GM21825 (cell line): ENCODE results near the gene QTRT2.

Experiments used
- ATAC-seq: cut with Tn5 transposase; IDR thresholded peaks from one replicate; pipeline ENCODE4 v1.9.1; 2021; ENCODE audit warnings: mild to moderate bottlenecking, moderate library complexity; ENCODE audit not compliant: unreplicated experiment

Gene QTRT2

DNA sequence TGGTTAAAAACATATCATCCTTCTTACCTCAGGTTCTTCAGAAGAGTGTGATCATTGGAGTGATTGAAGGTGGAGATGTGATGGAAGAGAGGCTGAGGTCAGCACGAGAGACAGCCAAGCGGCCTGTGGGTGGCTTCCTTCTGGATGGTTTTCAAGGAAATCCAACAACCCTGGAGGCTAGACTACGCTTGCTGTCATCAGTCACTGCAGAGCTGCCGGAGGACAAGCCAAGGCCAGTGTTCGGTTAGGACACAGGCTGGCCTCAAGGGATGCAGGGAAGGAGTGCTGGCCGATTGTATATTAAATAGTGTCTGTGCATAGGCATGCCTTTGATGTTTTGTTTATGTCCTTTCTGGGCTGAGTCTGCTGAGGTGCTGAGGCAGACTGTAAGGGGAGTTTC lies 20.2 kb downstream of the QTRT2 start:
- no peak for ATAC-seq

DNA sequence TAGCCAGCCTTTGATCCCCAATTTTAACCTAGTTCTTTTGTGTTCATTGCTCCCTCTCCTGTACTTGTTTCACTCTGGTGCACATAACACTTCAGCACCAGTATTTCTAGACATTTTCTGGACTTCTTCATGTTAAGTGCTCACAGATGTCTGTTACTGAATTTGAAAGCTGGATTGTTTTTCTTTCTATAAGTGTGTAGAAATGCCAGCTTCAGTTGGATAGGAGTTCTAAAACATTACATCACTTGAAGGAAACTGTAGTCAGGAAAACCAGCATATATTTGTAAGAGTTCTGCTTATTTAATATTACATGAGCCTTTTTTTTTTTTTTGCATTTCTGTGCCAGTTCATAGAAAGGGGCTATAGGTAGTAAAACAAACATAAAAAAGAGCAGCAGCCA lies 21.6 kb downstream of the QTRT2 start:
- ATAC-seq = no peak

DNA sequence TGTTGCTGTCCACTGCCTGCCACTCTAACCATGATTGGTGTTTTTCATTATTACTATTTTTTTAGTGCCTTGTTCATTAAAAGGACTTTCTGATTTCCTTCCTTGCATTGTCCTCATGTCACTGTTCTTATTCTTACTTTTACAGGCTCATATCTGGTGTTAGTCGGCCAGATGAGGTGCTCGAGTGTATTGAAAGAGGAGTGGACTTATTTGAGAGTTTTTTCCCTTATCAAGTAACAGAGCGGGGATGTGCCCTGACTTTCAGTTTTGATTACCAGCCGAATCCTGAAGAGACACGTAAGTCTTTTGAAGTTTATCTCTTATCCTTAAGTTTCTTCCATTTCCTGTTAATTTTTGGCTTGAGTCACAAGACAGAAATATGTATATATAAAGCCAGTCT lies 23.2 kb downstream of the QTRT2 start:
- ATAC-seq = no peak

DNA sequence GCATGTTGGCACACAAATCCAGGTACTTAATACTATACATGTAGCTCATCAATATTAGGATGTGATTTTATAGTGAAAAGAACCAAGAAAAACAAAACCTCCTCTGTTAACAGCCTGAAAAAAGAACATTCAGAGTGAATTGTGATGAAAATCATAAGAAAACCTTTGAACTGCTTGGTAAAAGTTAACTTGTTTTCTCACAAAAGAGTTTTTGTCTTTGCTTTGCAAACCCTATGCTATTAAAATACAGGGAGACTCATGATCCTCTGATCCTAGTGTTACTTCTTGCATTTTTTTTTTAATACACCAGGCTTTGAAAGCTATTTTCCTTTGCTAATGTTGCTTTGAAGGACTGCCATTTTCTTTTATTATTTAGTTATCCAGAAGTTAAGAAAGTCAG lies 23.7 kb downstream of the QTRT2 start:
- ATAC-seq = no peak

DNA sequence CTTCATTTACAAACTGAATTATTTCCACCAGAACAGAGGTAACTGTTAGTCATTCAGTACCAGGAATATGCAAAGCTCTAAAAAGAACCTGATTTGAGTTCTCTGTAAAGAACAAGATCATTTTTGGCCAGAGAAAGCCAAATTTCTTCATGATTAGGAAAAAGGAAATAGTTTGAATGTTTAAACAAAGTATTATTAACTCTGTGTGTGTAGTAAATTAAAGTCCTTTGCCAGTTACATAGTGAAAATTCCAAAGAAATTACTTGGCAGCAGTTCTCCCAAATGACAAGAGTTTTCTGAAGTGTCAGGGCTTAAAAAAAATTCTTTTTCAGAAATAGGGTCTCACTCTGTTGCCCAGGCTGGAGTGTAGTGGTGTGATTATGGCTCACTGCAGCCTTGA lies 24.5 kb downstream of the QTRT2 start:
- ATAC-seq = no peak

DNA sequence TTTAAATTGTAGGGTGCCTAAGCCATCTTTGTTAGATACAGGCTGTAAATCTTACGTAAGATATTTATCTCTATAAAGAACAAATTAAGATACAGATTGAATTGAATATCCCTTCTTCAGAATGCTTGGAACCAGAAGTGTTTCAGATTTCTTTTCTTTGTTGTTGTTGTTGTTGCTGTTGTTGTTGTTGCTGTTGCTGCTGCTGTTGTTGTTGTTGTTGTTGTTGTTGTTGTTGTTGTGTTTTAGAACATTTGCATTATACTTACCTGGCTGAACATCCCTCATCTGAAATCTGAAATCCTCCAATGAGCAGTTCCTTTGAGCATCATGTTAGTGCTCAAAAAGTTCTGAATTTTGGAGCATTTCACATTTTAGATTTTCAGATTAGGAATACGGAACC lies 26.6 kb downstream of the QTRT2 start:
- no peak for ATAC-seq

DNA sequence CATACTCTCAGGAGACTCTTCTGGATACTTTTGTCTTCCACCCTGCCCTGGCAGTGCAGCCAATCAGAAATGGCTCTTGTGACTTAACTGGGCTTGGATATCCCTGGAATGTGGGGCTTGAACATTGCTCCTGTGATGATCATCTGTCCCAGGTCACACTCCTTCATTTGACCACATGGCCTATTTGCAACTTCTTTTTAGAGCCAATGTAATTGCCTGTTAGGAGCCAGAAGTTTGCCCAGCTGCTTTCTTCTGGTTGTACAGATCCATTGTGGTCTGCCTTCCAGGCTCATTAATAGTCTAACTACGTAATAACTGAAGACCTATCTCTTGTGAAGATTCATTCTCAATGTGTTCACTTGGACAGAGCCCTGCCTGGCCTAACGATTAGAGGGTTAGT lies 29.8 kb downstream of the QTRT2 start:
- no peak for ATAC-seq

GRCh38 chr3:114089675-114090074 lies 33.1 kb downstream of the QTRT2 start:
- peak; percentile 54 for ATAC-seq

DNA sequence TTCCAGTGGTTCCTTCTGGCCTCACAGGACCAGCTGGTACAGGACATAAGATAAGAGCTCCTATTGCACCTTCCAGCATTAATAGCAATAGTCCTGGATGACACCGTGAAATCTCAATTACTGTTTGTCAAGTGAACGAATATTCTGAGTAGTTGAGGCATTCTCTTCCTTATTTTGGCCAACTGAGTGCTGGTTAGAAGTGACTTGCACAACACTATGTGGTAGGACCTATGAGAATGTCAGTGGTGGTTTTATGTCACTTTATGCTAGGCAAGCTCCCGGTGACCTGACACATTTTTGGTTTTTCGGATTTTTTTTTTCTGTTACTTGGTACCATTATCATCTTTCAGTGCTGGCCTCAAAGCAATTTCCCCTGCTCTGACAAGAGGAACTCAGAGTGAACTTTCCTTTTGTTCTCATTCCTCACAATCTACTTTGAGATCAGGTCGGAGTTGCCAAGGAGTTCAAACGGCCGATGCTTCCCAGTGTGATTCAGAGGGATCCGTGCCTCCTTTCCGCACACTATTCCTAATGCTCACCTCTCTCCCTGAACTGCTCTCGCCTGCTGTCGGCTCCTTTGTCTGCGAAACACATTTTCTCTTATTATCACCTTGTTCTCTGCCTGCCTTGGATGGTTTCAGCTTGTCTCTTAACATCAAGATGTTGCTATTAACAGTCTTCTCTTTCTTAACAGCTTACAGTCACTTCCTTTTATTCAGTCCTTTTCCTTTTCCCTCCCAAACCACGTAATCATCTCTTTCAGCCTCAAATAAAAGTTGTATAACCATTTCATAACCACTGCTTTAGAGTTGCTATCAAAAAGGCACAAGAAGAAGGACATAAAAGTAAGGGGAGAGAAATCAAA lies 35.8 kb downstream of the QTRT2 start:
- no peak for ATAC-seq

- no peak for ATAC-seq
Measured at GRCh38 chr3:114093016-114093380, 36.5 kb downstream of the QTRT2 start.

- ATAC-seq = no peak
Measured at GRCh38 chr3:114093596-114093995, 37.1 kb downstream of the QTRT2 start.

GRCh38 chr3:114095796-114096195 lies 39.3 kb downstream of the QTRT2 start:
- no peak for ATAC-seq

DNA sequence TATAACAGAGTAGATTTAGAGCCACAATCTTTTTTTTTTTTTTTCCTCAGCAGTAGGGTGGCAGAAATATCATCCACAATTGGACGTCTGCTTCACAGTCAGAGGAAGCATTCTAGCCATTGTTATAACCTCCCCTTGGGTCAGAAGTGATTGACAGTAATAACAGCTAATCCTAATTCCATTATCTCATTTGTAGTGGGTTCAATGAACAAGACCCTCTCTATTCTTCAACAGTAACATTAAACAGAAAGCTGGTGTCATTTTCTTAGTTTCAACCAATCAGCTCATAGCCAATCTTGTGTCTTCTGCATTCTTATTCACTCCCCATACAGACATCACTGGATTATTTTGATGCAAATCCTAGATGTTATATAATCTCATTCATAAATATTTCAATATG lies 44.6 kb downstream of the QTRT2 start:
- ATAC-seq = no peak

DNA sequence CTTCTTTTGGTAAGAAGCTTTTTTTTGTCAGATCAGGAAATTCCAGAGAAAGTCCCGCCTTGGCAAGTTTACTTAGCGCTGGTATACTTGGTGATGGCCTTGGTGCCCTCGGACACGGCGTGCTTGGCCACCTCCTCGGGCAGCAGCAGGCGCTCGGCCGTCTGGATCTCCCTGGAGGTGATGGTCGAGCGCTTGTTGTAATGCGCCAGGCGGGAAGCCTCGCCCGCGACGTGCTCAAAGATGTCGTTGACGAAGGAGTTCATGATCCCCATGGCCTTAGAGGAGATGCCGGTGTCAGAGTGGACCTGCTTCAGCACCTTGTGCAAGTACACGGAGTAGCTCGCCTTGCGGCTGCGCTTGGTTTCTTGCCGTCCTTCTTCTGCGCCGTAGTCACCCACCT lies 46.6 kb downstream of the QTRT2 start:
- no peak for ATAC-seq

DNA sequence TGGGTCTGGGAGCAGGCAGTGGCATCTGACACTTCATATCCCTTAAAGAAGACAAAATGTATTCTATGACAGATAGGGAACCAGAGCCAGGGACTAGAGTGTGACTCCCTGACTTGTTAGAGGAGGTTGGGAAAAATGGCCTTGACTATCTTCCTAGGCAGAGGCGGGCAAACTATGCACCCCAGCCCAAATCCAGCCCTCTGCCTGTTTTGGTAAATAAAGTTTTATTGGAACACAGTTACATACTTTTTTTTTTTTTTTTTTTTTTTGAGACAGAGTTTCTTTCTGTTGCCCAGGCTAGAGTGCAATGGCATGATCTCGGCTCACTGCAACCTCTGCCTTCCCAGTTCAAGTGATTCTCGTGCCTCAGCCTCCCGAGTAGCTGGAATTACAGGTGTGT lies 47.3 kb downstream of the QTRT2 start:
- ATAC-seq = no peak

DNA sequence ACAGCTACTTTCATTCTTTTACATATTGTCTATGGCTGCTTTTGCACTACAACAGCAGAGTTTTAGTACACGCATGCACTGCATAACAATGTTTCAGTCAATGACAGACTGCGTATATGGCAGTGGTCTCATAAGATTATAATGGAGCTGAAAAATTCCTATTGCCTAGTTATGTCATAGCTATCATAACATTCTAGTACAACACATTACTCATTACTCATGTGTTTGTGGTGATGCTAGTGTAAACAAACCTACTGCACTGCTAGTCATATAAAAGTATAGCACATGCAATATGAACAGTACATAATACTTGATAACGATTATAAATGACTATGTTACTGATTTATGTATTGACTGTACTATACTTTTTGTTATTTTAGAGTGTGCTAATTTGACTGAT lies 47.9 kb downstream of the QTRT2 start:
- no peak for ATAC-seq

GRCh38 chr3:114108137-114108536 lies 51.6 kb downstream of the QTRT2 start:
- ATAC-seq = no peak

GRCh38 chr3:114110439-114110838 lies 53.9 kb downstream of the QTRT2 start:
- no peak for ATAC-seq

DNA sequence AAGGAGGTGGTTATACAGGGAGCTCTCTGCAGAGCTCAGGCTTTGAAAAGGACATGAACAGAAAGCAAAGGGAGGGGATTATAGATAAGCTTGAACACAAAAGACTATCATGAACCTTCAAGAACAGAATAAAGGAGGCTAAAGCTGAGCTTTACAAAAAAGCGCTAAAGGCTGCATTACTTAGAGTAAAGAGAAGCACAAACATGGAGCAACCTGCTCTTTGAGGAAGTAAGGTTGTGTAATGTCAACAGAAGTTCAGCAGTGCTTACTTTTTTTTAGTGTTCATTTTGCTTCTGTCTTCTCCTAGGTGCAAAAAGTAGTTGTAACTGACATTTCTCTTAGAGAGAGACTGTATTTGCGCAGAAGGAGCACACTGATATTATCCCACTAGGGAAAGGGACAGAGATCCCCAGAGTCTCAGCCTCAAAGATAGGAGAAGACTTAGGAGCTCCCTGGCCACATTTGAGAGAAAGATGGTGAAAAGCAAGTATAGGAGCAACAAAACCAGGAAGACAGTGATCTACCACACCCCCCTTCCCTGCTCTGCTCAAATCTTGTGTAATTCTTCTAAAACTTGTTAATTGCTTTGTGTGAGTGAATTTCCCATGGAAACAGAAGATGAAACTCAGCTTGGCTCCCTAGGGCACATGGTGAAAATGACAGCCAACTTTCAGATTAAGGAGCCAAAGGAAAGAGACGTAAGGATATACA lies 54.7 kb downstream of the QTRT2 start:
- ATAC-seq = no peak

- ATAC-seq = no peak
Measured at GRCh38 chr3:114112696-114113095, 56.2 kb downstream of the QTRT2 start.

GRCh38 chr3:114114719-114115118 lies 58.2 kb downstream of the QTRT2 start:
- ATAC-seq = no peak

DNA sequence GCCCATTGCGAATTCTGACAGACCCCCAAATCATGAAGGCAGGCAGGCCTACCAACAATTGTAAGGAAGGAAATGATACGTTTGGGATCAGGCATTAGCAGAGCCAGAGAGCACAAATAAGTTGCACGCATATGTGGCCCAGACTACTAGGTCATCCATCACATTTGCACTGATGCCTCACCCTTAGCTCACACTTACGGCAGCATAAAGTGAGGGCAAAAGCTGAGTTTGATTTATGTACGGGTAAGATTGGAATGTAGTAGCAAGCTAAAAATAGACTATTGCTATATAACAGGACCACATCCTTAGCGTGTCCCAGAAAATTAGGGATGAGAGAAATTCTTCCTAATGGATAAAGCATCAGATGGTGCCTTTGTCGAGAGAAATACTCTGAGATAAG lies 58.6 kb downstream of the QTRT2 start:
- ATAC-seq = no peak

GRCh38 chr3:114119776-114120175 lies 63.2 kb downstream of the QTRT2 start:
- no peak for ATAC-seq
